Erythroblast (primary cell): ENCODE results near the gene TTLL6.

Experiments used
- GATA1 ChIP-seq: IDR thresholded peaks from 2 replicates; pipeline ENCODE4 v1.6.1; 2011; ENCODE audit warnings: low read depth, mild to moderate bottlenecking, control low read depth, low read length, moderate library complexity
- POLR2A ChIP-seq: IDR thresholded peaks from 2 replicates; pipeline ENCODE4 v1.6.1; 2011; ENCODE audit warnings: mild to moderate bottlenecking, low read length

GRCh38 chr17:48850792-48851323, 33.8 kb upstream of the TTLL6 start:
- TF ChIP-seq POLR2A (no peak), GATA1 (no peak)
